Panc1 (cell line): ENCODE data around the gene GNPTG. TPM values are rescaled to one million over a fixed set of nuclear protein-coding genes. Genes with fewer than 3 reads are reported as not detected.

ENCODE experiments used
- ATAC-seq: fragments of 200-7000 bp; cut with Tn5 transposase; 2 replicates; pipeline ENCODE4 v1.9.1; 2020; ENCODE audit warnings: mild to moderate bottlenecking, moderate library complexity
- BruUV-seq: library from RNA; stranded (reverse); fragments of 400-500 nt; replicated peaks from 2 replicates; lab custom pipeline; 2021; lab: Mats Ljungman, UMichigan
- CTCF ChIA-PET: fragments of 300-600 bp; sonication (Branson Sonifier 250); formaldehyde crosslinking; loops from one replicate; lab custom pipeline; 2022; ENCODE audit warnings: antibody characterized with exemption; lab: Charles Lee
- POLR2A ChIA-PET: fragments of 300-600 bp; sonication (Branson Sonifier 250); formaldehyde crosslinking; loops from one replicate; lab custom pipeline; 2022; ENCODE audit warnings: antibody characterized with exemption; lab: Charles Lee
- DNase-seq: peaks from one replicate; pipeline ENCODE4 v3.0.0-alpha.2; 2010; ENCODE audit warnings: low read depth, low spot score
- H3K27ac ChIP-seq: 2 replicates; pipeline ENCODE4 v1.5.1; 2011; ENCODE audit warnings: mild to moderate bottlenecking, low read length, inconsistent platforms
- H3K27me3 ChIP-seq: fragments of 200-500 bp; sonication (Bioruptor generic); 2 replicates; pipeline ENCODE4 v1.6.0; 2014; ENCODE audit warnings: low read length, inconsistent platforms; ENCODE audit not compliant: control insufficient read depth, insufficient read depth
- H3K36me3 ChIP-seq: fragments of 200-500 bp; sonication (Bioruptor generic); 2 replicates; pipeline ENCODE4 v1.5.1; 2014; ENCODE audit warnings: inconsistent platforms, mild to moderate bottlenecking, low read length, moderate library complexity; ENCODE audit not compliant: control insufficient read depth, insufficient read depth
- H3K4me1 ChIP-seq: 2 replicates; pipeline ENCODE4 v1.5.1; 2011; ENCODE audit warnings: inconsistent platforms, mild to moderate bottlenecking, low read length, moderate library complexity; ENCODE audit not compliant: control insufficient read depth, insufficient read depth
- H3K4me3 ChIP-seq, 2 experiments: 2 replicates each; pipeline ENCODE4 v1.5.1; 2011 to 2012; ENCODE audit warnings: low read depth in 2 of 2, low read length in 2 of 2, mild to moderate bottlenecking in 2 of 2, inconsistent platforms in 1 of 2, moderate library complexity in 1 of 2
- H3K9me3 ChIP-seq: fragments of 200-500 bp; sonication (Bioruptor generic); 2 replicates; pipeline ENCODE4 v1.5.1; 2014; ENCODE audit warnings: low read depth, mild to moderate bottlenecking, inconsistent platforms, low read length, moderate library complexity; ENCODE audit not compliant: control insufficient read depth, insufficient read depth
- CTCF ChIP-seq: fragments of 450-650 bp; IDR thresholded peaks from 2 replicates; pipeline ENCODE4 v1.5.1; 2017; ENCODE audit warnings: mild to moderate bottlenecking
- POLR2AphosphoS5 ChIP-seq: IDR thresholded peaks from 2 replicates; pipeline ENCODE4 v1.6.1; 2012; ENCODE audit warnings: mild to moderate bottlenecking, low read depth, low read length, moderate library complexity
- REST ChIP-seq, 2 experiments: IDR thresholded peaks; 2 replicates each; pipeline ENCODE4 v1.6.1; 2011 to 2012; ENCODE audit warnings: low read depth in 2 of 2, control low read depth in 1 of 2, low read length in 1 of 2, mild to moderate bottlenecking in 1 of 2, moderate library complexity in 1 of 2; ENCODE audit not compliant: insufficient read depth in 1 of 2
- SIN3A ChIP-seq: IDR thresholded peaks from 2 replicates; pipeline ENCODE4 v1.6.1; 2012; ENCODE audit warnings: low read depth, mild to moderate bottlenecking, low read length, moderate library complexity, borderline replicate concordance; ENCODE audit not compliant: insufficient read depth
- TCF7L2 ChIP-seq: IDR thresholded peaks from 2 replicates; pipeline ENCODE4 v1.6.1; 2011; ENCODE audit warnings: mild to moderate bottlenecking, low read depth, low read length, inconsistent platforms
- in situ Hi-C: cut with HindIII; loops from 2 replicates; pipeline ENCODE4 v1.10.0; 2016; ENCODE audit warnings: low sequenced_read_pairs, low pct_unique_long_range_greater_than_20kb
- intact Hi-C: fragments of 100-400 bp; cut with micrococcal nuclease; formaldehyde crosslinking; loops from one replicate; pipeline ENCODE4 v1.10.0; 2022; ENCODE audit not compliant: unreplicated experiment
- total RNA-seq: library from RNA; stranded (reverse); gene quantifications from one replicate; pipeline ENCODE4 v1.2.1, GENCODE V29; 2021; ENCODE audit not compliant: unreplicated experiment

Gene GNPTG
- total RNA-seq, 1 experiment from 2014 or later: 62.5 TPM

GRCh38 chr16:1366712-1367299, 15.1 kb downstream of the GNPTG start:
- ATAC-seq (no peak), DNase-seq (no peak)
- Histone ChIP-seq H3K36me3 (peaks cover 6% of the 10 kb centered on the region), H3K9me3 (no peaks in the 10 kb centered on the region), H3K27ac (no peak overlapping the region), H3K27me3 (no peaks in the 10 kb centered on the region), H3K4me3 (no peak overlapping the region), H3K4me1 (peaks cover 3% of the 10 kb centered on the region; the same call in 1 of the 2 replicates)
- ChIA-PET CTCF (no interaction called here), POLR2A (no interaction called here)
- BruUV-seq: no TSS peak
- intact Hi-C loops: no loop called here
- in situ Hi-C loops: no loop called here
- TF ChIP-seq CTCF (no peak), TCF7L2 (no peak), SIN3A (no peak), POLR2AphosphoS5 (no peak), REST (IDR thresholded peaks at IDR 0.05; ENCODE audit: insufficient read depth in 1 of 2, low read depth in 2 of 2, low read length in 1 of 2) (no peak)

GRCh38 chr16:1367486-1368174, 15.9 kb downstream of the GNPTG start:
- in situ Hi-C loops (no loop called here), intact Hi-C loops (no loop called here)
- TF ChIP-seq CTCF: no peak
- no peak for TF ChIP-seq TCF7L2
- no peak for TF ChIP-seq POLR2AphosphoS5
- no peak for TF ChIP-seq REST (IDR thresholded peaks at IDR 0.05; ENCODE audit: insufficient read depth in 1 of 2, low read depth in 2 of 2, low read length in 1 of 2)
- no peak for TF ChIP-seq SIN3A
- Histone ChIP-seq H3K36me3 (peaks cover 5% of the 10 kb centered on the region), H3K27me3 (no peaks in the 10 kb centered on the region), H3K9me3 (no peaks in the 10 kb centered on the region), H3K4me3 (no peak overlapping the region), H3K27ac (no peak overlapping the region), H3K4me1 (peaks cover 3% of the 10 kb centered on the region; the same call in 1 of the 2 replicates)
- ChIA-PET CTCF (no interaction called here), POLR2A (interaction anchor here (0.5 kb wide), 1 partner anchor 49 kb away, joined by 6 read pairs; no protein-coding TSS in a partner anchor)
- BruUV-seq: no TSS peak
- no peak for ATAC-seq
- no peak for DNase-seq
